SKM-1 (cell line): ENCODE data around the gene CACNA1S.

Source experiments
- DNase-seq: peaks from one replicate; lab custom pipeline; 2025; ENCODE audit not compliant: unreplicated experiment; lab: John Stamatoyannopoulos, UW

Gene CACNA1S

DNA sequence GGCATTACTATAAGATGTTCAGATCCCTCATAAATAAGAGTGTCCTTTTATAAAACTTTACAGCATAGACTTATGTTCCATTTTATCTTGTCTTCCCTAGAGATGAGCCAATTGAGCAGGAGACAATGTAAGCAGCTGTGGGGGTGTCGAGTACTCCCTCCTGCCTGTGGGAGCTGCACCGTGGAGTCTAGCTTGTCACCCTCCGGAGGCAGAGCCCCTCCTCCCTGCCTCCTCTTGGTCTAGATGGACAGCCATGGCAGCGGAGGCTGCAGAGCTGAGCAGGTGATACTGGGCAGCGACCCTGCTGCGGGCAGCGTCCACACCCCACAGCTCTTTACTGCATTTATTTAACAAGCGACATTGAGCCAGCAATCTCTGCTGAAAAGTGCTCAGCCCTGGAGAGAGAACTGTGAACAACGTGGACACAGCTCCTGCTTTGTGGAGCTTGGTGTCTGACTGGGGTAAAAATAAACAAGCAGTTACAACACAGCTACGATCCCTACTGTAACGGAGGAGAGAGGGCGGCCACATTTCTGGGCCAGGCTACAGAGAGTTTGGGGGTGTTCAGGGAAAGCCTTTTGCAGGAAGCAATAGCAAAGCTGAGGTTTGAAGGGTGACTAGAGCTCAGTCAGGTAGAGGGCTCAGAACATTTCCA, 75.9 kb downstream of the CACNA1S start:
- DNase-seq: no peak

DNA sequence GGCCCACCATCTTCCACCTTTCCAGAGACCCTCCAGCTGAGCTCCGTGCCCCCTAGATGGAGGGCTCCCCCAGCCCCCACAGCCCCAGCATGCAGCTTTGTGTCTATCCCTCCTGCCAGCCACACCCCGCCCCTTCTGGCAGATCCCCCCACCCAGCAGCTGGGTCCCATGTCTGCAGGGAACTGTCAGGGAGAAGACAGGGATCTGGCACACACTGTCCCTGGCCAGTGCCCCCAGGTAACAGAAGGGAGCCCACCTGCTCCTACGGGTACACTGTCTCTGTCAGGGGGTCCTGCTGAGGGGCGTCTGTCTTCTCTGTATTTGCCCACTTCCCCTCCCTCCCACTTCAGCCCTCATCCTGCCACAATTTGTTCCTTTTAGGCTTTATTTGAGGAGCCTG, 77.6 kb downstream of the CACNA1S start:
- DNase-seq: no peak

- DNase-seq: no peak
These were observed 79.8 kb downstream of the CACNA1S start for GRCh38 chr1:201032408-201032807.

DNA sequence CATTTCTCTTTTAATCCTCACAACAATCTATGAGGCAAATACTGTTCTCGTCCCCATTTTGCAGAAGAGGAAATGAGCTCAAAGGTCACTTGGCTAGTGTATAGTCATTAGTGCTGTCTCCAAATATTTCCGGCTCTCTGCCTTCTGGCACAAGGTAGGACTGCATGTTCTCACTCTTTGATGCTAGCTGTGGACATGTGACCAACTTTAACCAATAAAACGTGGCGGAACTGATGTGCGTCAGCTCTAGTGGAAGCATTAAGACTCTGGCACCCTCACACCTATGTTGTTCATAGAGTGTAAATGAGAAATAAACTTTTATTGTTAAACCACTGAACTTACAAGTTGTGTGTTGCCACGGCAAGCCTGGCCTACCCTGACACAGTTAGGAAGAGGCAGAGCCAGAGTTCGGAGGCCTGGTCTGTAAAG, 83.8 kb downstream of the CACNA1S start:
- peak; percentile 86 for DNase-seq

- DNase-seq: peak; percentile 94
These were observed 85.4 kb downstream of the CACNA1S start for GRCh38 chr1:201026836-201027235.

DNA sequence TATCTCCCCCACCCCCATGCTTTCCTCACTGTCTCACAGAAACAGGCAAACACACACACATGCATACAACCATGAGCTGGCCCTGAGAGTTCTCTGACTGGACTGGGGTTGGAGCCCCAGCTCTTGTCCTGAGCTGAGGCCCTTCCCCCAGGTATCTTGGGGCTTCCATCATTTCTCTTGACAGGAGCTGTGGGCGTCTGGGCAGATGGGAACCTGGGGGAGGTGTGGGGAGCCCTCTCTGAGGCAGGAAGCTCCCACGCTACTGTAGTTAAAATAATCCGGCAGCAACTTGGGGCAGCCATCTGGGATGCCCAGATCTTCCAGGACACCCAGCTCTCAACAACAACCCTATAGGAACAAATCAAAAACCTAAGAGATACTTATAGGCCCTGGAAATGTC, 86.0 kb downstream of the CACNA1S start:
- DNase-seq: no peak

GRCh38 chr1:201025571-201026002, 86.6 kb downstream of the CACNA1S start:
- DNase-seq: peak; percentile 71

DNA sequence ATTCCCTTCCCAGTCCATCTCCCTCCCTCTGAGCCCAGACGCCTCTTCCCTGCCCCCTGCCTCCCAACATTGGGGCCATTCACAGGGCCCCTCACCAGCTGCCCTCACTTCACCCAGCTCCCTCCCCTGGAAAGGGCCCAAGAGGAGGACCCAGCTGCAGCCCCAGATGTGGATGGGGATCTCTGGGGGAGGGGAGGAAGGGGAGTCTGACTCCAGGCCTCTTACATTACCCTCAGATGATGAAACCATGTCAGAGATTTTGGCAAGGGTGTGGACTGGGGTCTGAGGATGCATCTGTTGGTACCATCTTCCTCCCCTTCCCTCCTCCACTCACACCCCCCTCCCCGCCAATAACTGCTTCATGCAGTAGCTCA, 87.6 kb downstream of the CACNA1S start:
- no peak for DNase-seq

DNA sequence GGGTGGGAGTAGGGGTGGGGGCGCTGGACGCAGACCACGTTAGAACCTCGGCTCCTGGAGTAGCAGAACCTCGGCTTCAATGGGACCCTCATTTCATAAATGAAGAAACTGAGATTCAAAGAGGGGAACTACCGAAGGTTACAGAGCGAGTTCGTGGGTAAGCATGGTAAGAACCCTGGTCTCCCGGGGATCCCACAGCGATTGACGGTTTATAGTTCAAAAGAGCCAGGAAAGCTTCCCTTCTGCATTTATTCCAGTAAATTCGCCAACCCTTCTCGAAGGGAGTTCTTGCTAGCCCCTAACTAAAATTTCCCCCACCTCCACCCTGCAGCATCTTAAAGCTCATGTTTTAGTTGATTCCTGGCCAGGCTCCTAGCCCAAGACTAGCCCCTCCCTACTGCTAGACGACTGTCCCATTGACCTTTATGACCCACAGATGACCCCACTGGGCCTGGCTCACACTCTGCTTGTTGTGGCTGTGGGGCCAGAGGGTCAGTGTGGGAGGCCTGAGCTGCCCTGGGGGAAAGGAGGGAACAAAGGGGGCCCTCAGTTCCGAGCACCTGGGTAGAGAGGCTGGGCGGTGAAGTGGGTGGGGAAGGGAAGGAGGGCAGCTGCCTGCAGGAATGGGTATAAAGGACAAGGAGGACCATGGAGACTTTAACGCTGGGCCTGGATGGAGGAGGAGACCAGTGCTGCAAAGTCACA, 88.2 kb downstream of the CACNA1S start:
- DNase-seq: no peak

- peak; percentile 79 for DNase-seq
These were observed 88.7 kb downstream of the CACNA1S start, which contains the start of gene KIF21B for GRCh38 chr1:201023517-201023902. Gene KIF21B, minus strand, starts transcription at chr1:201023714. Its CDS starts 331 bp downstream, at chr1:201023383.

DNA sequence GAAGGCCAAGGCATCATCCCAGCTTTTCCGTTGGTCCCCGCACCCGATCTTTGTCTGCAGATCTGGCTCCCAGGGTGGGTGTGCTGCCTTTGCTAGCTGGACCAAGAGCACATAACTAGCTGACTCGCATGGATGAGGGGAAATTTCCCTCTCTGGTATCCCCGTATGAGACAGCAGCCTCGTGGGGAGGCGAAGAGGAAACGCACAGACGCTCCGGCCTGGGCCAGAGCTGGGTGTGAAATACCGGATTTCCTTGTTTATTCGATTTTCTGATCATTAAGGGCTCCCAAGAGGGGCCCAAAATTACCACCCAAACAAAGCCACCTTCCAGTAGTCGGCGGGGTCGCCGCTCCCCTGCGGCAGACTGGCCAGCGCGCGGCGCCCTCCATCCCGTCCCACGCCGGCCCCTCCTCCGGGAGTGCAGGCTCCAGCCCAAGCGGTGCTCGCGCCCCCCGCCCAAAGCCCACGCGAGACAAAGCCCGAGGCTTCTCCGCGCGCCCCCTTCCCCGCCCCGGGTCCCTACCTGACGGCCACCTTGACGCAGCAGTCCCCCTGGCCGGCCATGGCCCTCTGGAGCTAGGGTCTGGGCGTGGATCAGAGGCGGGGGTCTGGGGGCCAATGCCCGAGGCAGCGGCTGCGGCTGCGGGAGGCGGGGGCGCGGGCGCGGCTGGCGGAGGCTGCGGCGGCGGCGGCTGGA, 89.3 kb downstream of the CACNA1S start:
- no peak for DNase-seq

- DNase-seq: no peak
These were observed 89.8 kb downstream of the CACNA1S start for GRCh38 chr1:201022493-201022819.

DNA sequence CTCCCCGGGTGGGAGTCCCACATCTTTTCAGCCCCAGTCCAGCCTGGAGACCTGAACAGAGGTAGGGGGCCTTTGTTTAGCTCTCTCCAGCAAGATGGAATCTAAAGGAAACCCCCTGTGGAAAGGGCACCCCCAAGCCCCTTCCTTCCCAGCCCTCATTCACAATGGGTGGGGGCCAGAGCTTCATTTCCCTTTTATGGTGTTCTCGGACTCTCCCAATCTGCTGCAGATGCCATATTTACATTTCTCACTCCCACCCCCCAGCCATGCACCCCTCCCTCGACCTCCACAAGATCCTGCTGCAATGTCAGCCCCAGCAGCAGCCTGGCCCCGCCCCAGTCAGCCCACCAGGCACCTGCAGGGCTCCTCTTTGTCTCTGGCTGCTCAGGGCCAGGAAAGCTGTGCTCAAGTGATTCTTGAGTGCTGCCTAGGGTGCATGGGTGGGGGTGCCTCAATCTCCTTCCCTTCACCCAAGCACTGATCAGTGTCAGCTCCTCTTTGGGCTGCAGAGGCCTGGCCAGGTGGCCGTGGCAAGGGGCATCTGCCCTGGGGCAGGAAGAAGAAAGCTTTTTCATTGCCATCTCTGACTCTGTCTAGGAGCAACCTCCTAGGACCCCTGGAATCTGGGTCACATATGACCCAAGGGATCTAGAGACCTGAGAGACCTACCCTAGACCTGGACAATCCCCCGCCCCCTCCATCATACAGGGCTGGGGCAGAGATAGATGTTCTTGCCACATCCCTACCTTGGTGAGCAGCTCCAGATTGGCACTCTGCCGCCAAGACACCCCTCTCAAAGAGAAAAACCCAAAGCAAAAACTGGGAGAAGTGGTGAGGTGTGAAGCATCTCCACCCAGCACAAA, 90.4 kb downstream of the CACNA1S start:
- no peak for DNase-seq

GRCh38 chr1:201020721-201021629, 91.3 kb downstream of the CACNA1S start:
- DNase-seq: peak; percentile 39

GRCh38 chr1:201020040-201020591, 92.1 kb downstream of the CACNA1S start:
- peak; percentile 83 for DNase-seq

DNA sequence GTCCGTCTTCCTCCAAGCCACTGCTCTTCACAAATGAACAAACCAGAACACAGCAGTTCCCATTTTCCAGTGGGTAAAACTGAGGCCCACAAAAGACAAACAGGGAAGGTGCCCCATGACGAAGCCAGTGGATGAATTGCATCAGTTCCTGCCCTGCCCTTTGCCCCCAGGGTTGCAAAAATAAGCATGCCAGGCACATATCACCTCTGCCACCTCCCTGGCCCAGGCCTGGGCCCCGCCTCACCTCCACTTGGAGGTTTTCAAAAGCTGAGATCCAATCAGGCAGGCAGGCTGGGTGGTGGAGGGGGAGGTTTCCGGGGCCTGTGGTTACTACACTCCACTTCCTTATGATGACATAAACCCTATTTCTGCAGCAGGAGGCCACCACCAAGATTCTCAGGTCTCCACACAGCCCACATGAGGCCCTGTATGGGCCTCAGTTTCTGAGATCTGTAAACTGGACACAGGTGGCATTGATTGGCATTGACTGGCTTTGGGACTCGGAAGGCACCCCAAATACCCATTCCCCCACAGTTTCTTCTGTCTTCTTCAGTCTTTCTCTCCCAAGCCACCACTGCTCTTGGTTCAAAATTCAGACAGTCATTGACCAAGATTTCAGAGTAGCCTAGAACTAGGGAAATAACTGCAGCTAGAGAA, 92.8 kb downstream of the CACNA1S start:
- peak; percentile 100 for DNase-seq

- no peak for DNase-seq
These were observed 94.4 kb downstream of the CACNA1S start for GRCh38 chr1:201017828-201018163.

DNA sequence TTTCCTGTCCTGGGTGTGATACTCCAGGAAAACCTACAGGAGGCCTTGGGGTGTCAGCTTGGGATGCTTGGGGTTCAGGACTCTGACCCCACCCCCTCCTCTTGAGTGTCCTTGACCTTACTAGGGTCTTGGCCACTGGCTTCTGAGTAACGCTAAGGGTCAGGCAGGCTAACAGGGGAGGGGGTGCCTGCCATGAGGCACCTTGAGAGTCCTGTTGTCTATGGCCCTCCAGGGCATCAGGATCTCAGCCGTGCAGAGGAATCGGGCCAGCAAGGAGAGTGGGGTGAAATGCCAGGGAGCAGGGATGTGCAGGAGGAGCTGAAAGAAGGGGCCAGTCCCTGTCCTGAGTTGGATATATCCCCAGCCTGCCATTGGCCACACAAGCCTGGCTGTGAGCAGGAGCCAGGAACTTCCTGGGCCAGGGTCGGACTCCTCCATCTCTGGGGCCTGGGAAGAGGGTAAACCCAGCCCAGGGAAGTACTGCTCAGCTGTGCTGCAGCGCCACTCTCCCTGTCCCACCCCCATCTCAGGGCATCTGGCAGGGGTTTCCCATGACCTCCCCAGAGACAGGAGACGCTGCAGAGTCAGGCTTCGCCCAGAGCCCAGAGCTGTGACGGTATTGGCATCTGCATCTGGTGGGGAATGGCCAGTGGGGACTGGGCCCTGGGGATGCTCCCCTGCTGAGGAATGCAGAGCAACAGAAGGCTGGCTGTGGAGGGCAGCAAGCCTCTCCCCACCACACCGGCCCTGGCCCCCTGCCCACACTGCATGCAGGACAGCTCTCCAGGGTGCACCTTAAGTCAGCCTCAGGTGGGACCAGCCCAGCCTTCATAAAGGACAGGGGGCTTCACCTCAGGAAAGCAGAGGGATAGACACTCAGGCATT, 95.0 kb downstream of the CACNA1S start:
- no peak for DNase-seq
